ENCODE measurements around the gene NFATC3.

GRCh38 chr16:68270353-68270752 is 185.2 kb downstream of the NFATC3 start:
- TF ChIP-seq POLR2A (IDR thresholded peaks at IDR 0.05) (no peak), CTCF (IDR thresholded peaks at IDR 0.05 in 8 of 11, conservative IDR thresholded peaks at IDR 0.05 in 3 of 11) (no peak), POLR2AphosphoS5 (IDR thresholded peaks at IDR 0.05) (no peak)

Data from spleen (tissue), 7 donors.